PFSK-1 (cell line): ENCODE results near the gene NPAS2.

ENCODE experiments used
- FOXP2 ChIP-seq: optimal IDR thresholded peaks from 2 replicates; pipeline ENCODE3; 2011; ENCODE audit warnings: borderline replicate concordance, control low read depth, inconsistent platforms; ENCODE audit not compliant: insufficient read depth; ENCODE audit errors: extremely low read length, extremely low read depth
- POLR2AphosphoS5 ChIP-seq: IDR thresholded peaks from 2 replicates; pipeline ENCODE4 v1.6.1; 2012; ENCODE audit warnings: low read depth, mild to moderate bottlenecking, control low read depth, low read length, moderate library complexity
- SIN3A ChIP-seq: IDR thresholded peaks from 2 replicates; pipeline ENCODE4 v1.6.1; 2012; ENCODE audit warnings: mild to moderate bottlenecking, low read length, moderate library complexity, borderline replicate concordance; ENCODE audit not compliant: insufficient read depth
- TAF1 ChIP-seq: IDR thresholded peaks from 2 replicates; pipeline ENCODE4 v1.6.1; 2012; ENCODE audit warnings: low read length, control low read depth, borderline replicate concordance; ENCODE audit not compliant: insufficient read depth
- TF ChIP-seq, protein P1 (sequence below), 2 experiments: IDR thresholded peaks; 2 replicates each; pipeline versions ENCODE4 v1.6.1 to v1.8.0; 2011 to 2012; ENCODE audit warnings: low read depth in 2 of 2, low read length in 2 of 2, control low read depth in 1 of 2, inconsistent platforms in 1 of 2, mild to moderate bottlenecking in 1 of 2, moderate library complexity in 1 of 2; ENCODE audit not compliant: insufficient read depth in 1 of 2

DNA sequence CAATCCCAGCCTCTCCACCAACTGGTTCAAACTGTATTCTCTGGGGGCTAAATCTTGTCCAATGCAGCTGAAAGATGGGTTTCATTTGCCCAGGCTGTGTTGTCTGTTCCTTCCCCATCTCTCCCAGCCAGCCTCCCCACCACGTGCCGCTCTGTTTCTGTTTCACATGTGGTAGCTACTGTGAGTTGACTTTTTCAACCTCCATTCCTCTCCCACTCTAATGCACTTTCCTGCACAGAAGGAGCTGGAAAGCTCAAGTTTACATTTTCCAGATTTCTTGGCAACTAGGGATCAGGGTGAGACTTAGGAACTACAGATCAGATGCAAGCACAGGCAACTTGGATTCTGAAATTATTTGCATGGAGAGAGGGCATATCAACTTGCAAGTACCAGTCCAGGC lies 19.0 kb upstream of the NPAS2 start:
- no peak for TF ChIP-seq POLR2AphosphoS5
- no peak for TF ChIP-seq TAF1
- no peak for TF ChIP-seq SIN3A
- TF ChIP-seq, protein P1, sequence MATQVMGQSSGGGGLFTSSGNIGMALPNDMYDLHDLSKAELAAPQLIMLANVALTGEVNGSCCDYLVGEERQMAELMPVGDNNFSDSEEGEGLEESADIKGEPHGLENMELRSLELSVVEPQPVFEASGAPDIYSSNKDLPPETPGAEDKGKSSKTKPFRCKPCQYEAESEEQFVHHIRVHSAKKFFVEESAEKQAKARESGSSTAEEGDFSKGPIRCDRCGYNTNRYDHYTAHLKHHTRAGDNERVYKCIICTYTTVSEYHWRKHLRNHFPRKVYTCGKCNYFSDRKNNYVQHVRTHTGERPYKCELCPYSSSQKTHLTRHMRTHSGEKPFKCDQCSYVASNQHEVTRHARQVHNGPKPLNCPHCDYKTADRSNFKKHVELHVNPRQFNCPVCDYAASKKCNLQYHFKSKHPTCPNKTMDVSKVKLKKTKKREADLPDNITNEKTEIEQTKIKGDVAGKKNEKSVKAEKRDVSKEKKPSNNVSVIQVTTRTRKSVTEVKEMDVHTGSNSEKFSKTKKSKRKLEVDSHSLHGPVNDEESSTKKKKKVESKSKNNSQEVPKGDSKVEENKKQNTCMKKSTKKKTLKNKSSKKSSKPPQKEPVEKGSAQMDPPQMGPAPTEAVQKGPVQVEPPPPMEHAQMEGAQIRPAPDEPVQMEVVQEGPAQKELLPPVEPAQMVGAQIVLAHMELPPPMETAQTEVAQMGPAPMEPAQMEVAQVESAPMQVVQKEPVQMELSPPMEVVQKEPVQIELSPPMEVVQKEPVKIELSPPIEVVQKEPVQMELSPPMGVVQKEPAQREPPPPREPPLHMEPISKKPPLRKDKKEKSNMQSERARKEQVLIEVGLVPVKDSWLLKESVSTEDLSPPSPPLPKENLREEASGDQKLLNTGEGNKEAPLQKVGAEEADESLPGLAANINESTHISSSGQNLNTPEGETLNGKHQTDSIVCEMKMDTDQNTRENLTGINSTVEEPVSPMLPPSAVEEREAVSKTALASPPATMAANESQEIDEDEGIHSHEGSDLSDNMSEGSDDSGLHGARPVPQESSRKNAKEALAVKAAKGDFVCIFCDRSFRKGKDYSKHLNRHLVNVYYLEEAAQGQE (IDR thresholded peaks at IDR 0.05; ENCODE audit: insufficient read depth in 1 of 2, low read depth in 2 of 2, low read length in 2 of 2): no peak
- TF ChIP-seq FOXP2: no peak
